NCI-H146 (cell line): ENCODE measurements around the gene RHEX.
A peak's percentile ranks its signal among the peaks of the same experiment; 100 is the strongest.
"Not testable (repeated sequence)": the region's sequence is repeated elsewhere in the genome, so short reads cannot be mapped to it uniquely, and the experiment has no call there.

ENCODE experiments used
- DNase-seq: peaks from one replicate; lab custom pipeline; 2025; lab: John Stamatoyannopoulos, UW

The RHEX gene

GRCh38 chr1:206059355-206059915 lies 6.5 kb downstream of the RHEX start:
- DNase-seq, result no peak

DNA sequence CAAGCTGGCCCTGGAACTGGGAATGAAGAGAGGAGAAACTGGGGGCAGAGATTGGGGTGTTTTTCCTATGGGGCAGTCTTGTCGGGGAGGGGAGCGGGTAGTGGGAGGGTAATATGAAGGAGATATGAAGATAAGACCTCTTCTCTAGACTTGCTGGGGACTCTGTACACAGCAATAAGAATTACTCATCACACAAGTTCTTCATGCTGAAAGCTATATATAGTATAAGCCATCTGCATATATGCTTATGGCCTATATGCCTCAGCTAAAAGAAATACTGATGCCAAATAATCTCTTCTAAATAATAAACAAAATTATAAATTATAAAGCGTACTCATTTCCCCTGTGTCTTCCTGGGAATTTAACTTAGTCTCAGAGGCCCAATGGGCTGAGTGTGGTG lies 7.9 kb downstream of the RHEX start:
- no peak for DNase-seq

DNA sequence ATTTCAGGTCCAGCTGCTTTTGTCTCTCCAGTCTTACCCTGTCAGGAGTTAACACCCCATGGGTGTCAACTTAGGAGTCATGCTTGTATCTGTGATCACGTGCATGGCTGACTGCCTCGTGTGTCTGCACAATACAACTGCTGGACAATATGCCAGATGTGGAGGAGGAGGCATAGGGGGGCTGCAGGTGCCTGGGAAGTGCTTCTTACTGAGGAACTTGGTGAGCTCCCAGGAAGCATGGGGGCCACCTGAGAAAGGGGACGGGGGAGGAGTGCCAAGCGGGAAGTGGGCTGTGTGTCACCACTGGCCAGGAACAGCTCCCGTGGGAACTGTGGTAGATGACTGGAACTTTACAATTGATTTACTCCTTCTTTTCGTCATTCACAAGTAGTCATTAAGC lies 9.5 kb downstream of the RHEX start:
- DNase-seq, result no peak

DNA sequence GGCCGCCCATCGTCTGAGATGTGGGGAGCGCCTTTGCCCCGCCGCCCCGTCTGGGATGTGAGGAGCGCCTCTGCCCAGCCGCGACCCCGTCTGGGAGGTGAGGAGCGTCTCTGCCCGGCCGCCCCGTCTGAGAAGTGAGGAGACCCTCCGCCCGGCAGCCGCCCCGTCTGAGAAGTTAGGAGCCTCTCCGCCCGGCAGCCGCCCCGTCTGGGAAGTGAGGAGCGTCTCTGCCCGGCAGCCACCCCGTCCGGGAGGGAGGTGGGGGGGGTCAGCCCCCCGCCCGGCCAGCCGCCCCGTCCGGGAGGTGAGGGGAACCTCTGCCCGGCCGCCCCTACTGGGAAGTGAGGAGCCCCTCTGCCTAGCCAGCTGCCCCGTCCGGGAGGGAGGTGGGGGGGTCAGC lies 11.0 kb downstream of the RHEX start:
- DNase-seq, result not testable (repeated sequence)

DNA sequence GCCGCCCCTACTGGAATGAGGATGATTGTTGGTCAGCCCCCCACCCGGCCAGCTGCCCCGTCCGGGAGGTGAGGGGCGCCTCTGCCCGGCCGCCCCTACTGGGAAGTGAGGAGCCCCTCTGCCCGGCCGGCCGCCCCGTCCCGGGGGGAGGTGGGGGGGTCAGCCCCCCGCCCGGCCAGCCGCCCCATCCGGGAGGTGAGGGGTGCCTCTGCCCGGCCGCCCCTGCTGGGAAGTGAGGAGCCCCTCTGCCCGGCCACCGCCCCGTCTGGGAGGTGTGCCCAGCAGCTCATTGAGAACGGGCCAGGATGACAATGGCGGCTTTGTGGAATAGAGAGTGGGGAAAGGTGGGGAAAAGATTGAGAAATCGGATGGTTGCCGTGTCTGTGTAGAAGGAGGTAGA lies 11.5 kb downstream of the RHEX start:
- not testable (repeated sequence) for DNase-seq

GRCh38 chr1:206065547-206066145 lies 12.7 kb downstream of the RHEX start:
- DNase-seq, result no peak

DNA sequence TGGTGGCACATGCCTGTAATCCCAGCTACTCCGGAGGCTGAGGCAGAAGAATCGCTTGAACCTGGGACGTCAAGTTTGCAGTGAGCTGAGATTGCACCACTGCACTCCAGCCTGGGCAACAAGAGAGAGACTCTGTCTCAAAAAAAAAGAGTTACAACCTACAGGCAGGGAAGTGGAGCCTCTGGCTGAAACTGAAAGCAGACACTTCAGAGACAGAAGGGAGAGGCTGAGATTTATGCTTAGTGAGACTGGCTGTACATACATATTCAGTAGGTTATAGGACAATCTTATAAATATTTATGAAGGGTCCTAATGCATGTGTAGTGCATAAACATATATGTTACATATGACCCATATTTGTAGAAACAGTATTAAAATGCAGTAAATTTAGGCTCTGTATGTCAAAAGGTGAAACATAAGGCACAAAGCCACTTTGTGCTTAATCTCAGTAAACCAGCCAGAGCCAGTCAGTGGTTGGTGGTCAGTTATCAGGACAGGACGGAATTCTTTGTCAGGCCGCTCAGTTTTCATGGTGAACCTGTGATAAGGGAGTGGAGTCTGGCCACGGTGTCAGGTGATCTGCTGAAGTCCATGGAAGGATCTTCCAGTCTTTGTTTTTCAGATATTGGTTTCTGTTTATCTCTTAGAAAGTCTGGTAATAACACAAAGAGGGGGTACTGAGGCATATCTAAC lies 13.7 kb downstream of the RHEX start:
- DNase-seq, result no peak

DNA sequence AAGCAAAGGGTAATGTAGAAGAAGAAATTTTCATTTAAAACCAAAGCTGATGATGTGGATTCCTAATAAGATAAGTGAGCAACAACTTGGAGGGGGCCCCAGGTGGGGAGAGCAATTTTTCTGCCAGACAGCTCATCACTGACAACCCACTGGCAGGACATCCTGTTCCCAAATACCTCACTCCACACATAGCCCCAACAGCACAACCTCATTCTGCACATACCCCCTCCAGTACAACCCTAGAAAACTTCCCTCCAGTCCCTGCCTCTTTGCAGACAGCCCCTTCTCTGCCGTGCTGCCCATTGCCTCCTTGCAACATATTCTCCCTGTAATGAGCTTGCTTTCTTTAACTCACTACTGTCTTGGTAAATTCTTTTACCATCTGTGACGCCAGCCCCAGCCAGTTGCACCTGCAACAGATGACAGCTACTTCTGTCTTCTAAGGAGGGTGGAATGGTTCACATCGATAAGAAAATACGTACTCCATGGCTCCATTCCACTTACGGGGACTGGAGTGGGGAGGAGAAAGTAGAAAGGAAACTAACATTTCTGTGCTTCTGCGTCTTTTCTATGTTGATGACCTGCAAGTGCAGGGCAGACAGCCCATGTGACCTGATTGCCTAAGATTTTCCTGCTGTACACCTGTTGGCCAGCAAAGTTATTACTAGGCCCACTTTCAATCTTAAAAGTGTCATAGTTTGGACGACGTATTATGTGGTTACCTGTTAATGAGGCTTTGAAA lies 14.7 kb downstream of the RHEX start:
- no peak for DNase-seq

GRCh38 chr1:206068314-206068713 lies 15.3 kb downstream of the RHEX start:
- no peak for DNase-seq

DNA sequence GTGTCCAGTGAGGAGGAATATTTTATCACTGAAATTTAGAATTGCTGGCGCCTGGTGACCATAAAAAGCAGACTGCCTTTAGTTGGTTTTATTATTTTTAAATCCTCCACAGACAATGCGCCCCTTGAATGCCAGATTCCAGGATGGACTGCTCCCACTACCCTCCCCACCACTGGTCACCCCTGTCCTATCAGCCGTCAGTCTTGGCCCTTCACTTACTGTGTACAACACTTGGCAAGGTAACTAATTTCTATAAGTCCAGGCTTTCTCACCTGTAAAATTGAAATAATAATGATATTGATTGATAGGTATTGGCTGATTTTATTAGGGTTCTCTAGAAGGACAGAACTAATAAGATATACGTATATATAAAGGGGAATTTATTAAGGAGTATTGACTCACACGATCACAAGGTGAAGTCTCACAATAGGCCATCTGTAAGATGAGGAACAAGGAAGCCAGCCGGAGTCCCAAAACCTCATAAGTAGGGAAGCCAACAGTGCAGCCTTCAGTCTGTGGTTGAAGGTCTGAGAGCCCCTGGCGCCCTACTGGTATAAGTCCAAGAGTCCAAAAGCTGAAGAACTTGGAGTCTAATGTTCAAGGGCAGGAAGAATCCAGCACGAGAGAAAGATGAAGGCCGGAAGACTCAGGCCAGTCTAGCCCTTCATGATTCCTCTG lies 17.8 kb downstream of the RHEX start:
- no peak for DNase-seq

GRCh38 chr1:206074839-206075238 lies 21.9 kb downstream of the RHEX start:
- peak; percentile 19 for DNase-seq

DNA sequence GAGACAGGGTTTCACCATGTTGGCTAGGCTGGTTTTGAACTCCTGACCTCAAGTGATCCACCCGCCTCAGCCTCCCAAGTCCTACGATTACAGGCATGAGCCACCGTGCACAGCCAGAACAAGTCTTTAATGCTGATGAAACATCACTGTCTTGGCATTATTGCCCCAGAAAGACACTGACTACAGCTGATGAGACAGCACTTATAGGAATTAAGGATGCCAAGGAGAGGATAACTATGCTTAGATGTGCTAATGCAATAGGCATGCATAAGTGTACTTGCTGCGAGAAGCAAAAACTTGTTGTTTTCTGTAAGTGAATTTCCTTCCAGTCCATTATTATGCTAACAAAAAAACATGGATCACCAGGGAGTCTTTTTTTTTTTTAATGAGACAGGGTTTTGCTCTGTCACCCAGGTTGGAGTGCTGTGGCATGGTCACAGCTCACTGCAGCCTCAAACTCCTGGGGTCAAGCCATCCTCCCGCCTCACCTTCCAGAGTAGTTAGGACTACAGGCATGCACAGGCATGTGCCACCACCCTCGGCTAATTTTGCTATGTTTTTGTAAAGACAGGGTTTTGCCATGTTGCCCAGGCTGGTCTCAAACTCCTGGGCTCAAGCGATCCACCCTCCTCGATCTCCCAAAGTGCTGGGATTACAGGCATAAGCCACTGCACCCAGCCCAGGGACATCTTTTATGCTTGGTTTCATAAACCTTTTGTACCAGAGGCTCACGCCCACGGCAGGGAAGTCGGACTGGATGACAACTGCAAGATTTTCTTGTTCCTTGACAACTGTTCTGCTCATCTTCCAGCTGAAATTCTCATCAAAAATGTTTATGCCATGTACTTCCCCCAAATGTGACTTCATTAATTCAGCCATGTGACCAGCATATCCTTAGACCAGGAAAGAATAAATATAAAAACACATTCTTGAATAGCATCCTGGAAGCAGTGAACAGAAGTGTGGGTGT lies 23.1 kb downstream of the RHEX start:
- DNase-seq, result no peak

GRCh38 chr1:206079135-206079534 lies 26.2 kb downstream of the RHEX start:
- no peak for DNase-seq

DNA sequence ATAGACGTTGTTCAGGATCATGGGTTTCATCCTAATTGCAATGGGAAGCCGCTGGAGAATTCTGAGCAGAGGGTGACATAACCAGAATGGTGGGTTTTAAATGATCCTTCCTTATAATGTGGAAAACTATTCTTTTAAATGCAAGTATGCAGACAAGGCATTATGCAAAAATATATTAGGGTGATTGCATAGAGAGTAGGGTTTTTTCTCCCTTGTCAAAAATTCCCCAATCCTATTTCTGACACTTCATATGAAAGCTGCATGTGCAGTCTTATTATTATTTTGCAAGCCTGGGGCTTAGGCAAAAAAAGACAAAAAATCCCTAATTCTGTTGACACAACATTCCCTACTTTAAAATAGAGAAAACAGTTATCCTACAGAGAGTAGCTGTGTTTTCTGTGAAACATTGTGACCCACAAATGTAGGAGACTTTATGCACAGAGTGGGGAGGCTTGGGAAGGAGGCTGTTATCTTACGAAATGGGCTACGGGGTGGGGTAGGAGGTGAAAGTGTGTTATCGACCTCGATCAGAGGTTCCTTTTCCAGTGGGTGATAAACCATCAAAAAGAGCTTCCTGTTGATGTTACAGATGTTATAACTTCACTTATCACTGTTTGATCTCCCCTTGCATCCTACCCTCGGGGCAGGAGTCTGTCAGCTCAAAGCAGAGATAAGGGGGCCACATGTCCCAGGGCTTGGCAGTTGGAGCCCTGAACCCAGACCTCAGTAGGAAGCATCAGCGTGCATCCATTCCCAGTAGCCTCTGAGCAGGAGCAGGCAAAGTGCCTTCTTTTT lies 27.2 kb downstream of the RHEX start:
- DNase-seq, result no peak

GRCh38 chr1:206081856-206082255 lies 28.9 kb downstream of the RHEX start:
- DNase-seq, result peak; percentile 5

- DNase-seq, result no peak
Measured at GRCh38 chr1:206082831-206083695, 30.1 kb downstream of the RHEX start.

GRCh38 chr1:206083750-206084149 lies 30.8 kb downstream of the RHEX start:
- no peak for DNase-seq

DNA sequence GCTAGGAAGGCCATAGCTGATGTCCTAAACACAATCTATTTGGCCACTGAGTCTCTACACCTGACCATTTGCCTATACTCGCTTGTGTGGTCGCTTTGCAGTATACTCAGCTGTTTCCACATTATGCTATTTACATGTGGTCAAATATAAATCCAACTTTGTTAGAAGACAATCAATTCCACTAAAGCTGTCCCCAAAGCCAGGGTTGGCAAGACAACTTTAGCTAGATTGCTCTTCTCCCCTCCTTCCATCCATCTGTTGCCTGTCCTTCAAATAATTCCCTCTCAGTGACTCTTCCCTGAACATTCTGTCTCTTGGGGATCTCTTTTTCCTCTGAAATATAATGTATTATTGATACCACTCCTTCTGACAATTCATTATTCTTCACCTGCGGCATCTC lies 34.1 kb downstream of the RHEX start:
- no peak for DNase-seq

- DNase-seq, result no peak
Measured at GRCh38 chr1:206089341-206089740, 36.4 kb downstream of the RHEX start.
